ENCODE data around the gene MYT1. TPM values are rescaled to one million over a fixed set of nuclear protein-coding genes. Genes with fewer than 3 reads are reported as not detected.

The MYT1 gene
- total and polyA plus RNA-seq, 2 of the 8 experiments (the other 6 are each of a cell fraction or from before 2014, with no cell fraction given), result 0.63 to 2.0 TPM

DNA sequence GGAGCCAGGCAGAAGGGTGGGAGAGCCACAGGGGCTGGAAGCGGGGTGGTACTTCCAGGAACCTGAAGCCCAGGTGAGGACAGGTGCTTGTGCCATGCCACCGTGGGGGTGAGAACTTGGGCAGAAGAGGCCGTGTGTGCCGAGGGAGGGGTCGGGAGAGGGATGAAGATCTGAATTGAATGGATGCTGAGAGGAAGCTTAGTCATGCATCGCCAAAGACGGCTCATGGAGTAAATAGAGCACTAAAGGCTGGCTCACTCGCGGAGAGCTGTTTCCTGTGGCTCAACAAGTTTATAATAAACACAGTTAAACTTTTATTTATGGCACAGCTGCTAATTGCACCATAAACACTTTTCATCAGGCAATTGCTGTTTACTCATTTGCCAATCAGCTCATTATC, 21.7 kb upstream of the MYT1 start (continued):
- TF ChIP-seq, protein P1, sequence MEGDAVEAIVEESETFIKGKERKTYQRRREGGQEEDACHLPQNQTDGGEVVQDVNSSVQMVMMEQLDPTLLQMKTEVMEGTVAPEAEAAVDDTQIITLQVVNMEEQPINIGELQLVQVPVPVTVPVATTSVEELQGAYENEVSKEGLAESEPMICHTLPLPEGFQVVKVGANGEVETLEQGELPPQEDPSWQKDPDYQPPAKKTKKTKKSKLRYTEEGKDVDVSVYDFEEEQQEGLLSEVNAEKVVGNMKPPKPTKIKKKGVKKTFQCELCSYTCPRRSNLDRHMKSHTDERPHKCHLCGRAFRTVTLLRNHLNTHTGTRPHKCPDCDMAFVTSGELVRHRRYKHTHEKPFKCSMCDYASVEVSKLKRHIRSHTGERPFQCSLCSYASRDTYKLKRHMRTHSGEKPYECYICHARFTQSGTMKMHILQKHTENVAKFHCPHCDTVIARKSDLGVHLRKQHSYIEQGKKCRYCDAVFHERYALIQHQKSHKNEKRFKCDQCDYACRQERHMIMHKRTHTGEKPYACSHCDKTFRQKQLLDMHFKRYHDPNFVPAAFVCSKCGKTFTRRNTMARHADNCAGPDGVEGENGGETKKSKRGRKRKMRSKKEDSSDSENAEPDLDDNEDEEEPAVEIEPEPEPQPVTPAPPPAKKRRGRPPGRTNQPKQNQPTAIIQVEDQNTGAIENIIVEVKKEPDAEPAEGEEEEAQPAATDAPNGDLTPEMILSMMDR (IDR thresholded peaks at IDR 0.05; ENCODE audit: control extremely low read depth in 1 of 3, insufficient read depth in 1 of 3, low read depth in 1 of 3, low read length in 3 of 3), result no peak
- TF ChIP-seq TAF1 (IDR thresholded peaks at IDR 0.05; ENCODE audit: low read depth, low read length), result no peak
- TF ChIP-seq, protein P2, sequence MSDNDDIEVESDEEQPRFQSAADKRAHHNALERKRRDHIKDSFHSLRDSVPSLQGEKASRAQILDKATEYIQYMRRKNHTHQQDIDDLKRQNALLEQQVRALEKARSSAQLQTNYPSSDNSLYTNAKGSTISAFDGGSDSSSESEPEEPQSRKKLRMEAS (IDR thresholded peaks at IDR 0.05), result no peak
- no peak for TF ChIP-seq KDM5A (IDR thresholded peaks at IDR 0.05; ENCODE audit: low read length)
- TF ChIP-seq EP300 (IDR thresholded peaks at IDR 0.05; ENCODE audit: borderline replicate concordance in 1 of 2, low read depth in 2 of 2, low read length in 2 of 2), result no peak

Measured in H1 (cell line).